SH-SY5Y (cell line): ENCODE results near the gene RTP2.

Source experiments
- GATA2 ChIP-seq: IDR thresholded peaks from 2 replicates; pipeline ENCODE4 v1.6.1; 2011; ENCODE audit warnings: mild to moderate bottlenecking, low read depth, low read length
- GATA3 ChIP-seq: IDR thresholded peaks from 2 replicates; pipeline ENCODE4 v1.6.1; 2011; ENCODE audit warnings: low read depth, mild to moderate bottlenecking, low read length, moderate library complexity

RTP2 gene

GRCh38 chr3:187709155-187709554, 6.8 kb upstream of the RTP2 start:
- TF ChIP-seq GATA2 (no peak), GATA3 (no peak)

- TF ChIP-seq GATA2 (no peak), GATA3 (no peak)
Observed at GRCh38 chr3:187708696-187709095, 6.3 kb upstream of the RTP2 start.

GRCh38 chr3:187706971-187707370, 4.6 kb upstream of the RTP2 start:
- TF ChIP-seq GATA3 (no peak), GATA2 (no peak)

GRCh38 chr3:187705164-187705563, 2.8 kb upstream of the RTP2 start:
- TF ChIP-seq GATA3 (no peak), GATA2 (no peak)

- TF ChIP-seq GATA2 (no peak), GATA3 (no peak)
Observed at GRCh38 chr3:187700249-187700648, 2.1 kb downstream of the RTP2 start.

- TF ChIP-seq GATA2: no peak
Observed at GRCh38 chr3:187698499-187699399, 3.6 kb downstream of the RTP2 start.

DNA sequence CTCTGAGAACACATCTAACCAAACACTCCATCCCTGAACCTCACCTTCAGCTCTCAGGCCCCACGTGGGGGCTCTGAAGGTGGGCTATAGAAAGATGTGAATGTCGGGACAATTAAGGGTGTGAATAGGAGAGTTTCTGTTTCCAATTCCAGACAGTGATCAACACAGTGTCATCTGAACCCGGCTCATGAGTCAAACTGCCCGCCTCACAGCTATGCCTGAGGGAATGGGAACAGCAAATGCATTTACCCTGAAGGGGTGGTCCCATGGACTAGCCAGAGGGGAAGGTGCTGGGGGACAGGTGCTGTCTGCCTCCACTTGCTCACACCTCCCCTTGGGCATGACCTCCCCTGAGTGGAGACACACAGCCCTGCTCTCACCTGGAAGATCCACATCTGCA, 6.3 kb downstream of the RTP2 start:
- TF ChIP-seq GATA3 (no peak), GATA2 (no peak)

DNA sequence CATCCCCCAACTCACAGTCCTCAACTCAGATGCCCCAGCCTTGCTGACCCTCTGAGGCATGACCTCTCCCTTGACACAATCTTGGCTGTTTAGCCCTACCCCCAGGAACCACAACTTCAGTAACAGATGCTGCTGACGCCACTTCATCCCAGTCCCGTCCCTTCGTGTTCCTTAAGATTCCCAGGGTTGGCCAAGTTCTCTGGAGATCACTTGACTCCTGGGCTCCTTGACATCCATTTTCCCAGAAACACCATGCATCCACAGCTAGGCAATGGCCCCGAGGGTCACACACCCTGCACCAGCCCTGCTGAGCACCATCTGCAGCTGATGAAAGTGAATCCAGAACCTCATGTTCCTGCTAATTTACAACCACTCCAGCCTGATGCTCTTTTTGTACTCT, 6.9 kb downstream of the RTP2 start:
- no peak for TF ChIP-seq GATA3
- TF ChIP-seq GATA2: no peak

DNA sequence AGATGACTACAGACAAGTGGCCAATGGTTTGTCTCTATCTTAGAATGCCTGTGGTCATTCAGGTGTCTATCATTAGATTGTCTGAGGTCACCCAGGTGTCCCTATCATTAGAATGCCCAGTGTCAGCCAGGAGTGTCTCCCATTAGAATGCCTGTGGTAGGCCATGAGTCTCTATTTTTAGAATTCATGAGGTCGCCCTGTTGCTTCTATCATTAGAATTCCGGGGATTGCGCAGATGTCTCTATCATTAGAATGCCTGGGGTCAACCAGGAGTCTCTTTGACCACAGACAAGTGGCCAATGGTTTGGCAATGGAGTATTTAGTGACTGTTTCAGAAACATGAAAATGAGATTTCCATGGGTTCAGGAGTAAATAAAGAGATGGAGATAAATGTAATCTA, 7.6 kb downstream of the RTP2 start:
- no peak for TF ChIP-seq GATA3
- no peak for TF ChIP-seq GATA2

GRCh38 chr3:187693431-187693830, 8.9 kb downstream of the RTP2 start:
- TF ChIP-seq GATA2 (no peak), GATA3 (no peak)

DNA sequence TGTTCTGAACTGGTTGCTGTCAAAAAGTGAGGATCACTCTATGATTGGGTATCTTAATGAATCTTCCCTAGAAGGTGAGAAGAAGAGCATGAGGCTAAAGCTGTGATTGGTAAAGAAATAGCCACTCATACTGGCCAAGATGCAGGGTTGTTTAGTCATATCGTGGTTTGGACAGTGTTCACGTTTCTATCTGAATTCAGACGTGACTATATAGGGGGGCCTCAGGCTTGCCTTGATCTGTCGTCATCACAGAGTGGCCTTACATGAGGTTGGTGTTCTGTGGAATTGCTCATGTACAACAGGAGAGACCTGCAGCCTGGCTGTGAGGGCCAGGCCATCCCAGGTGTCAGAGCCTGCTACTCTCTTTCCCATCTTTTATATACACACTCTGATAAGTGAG, 12.4 kb downstream of the RTP2 start:
- TF ChIP-seq GATA3 (no peak), GATA2 (no peak)

GRCh38 chr3:187686621-187687273, 15.6 kb downstream of the RTP2 start:
- no peak for TF ChIP-seq GATA2
- no peak for TF ChIP-seq GATA3

- no peak for TF ChIP-seq GATA2
- no peak for TF ChIP-seq GATA3
Observed at GRCh38 chr3:187685948-187686347, 16.4 kb downstream of the RTP2 start.

GRCh38 chr3:187684880-187685279, 17.5 kb downstream of the RTP2 start:
- TF ChIP-seq GATA2: no peak
- no peak for TF ChIP-seq GATA3

GRCh38 chr3:187684444-187684843, 17.9 kb downstream of the RTP2 start:
- TF ChIP-seq GATA3: no peak
- no peak for TF ChIP-seq GATA2
